ENCODE measurements around the gene GAS6.

The GAS6 gene

GRCh38 chr13:113819731-113820715 is 43.9 kb downstream of the GAS6 start:
- DNase-seq (ENCODE audit: low read depth in 2 of 2): no peak

- DNase-seq (ENCODE audit: low read depth in 2 of 2): no peak
These were observed 44.5 kb downstream of the GAS6 start for GRCh38 chr13:113819341-113819730.

- DNase-seq (ENCODE audit: low read depth in 2 of 2): no peak
These were observed 45.1 kb downstream of the GAS6 start for GRCh38 chr13:113818700-113819295.

GRCh38 chr13:113817860-113818691 is 45.8 kb downstream of the GAS6 start:
- DNase-seq (ENCODE audit: low read depth in 2 of 2): no peak

GRCh38 chr13:113816946-113817859 is 46.7 kb downstream of the GAS6 start:
- no peak for DNase-seq (ENCODE audit: low read depth in 2 of 2)

GRCh38 chr13:113816254-113816929 is 47.5 kb downstream of the GAS6 start:
- DNase-seq (ENCODE audit: low read depth in 2 of 2): no peak

- no peak for DNase-seq (ENCODE audit: low read depth in 2 of 2)
These were observed 48.5 kb downstream of the GAS6 start for GRCh38 chr13:113815151-113816058.

- DNase-seq (ENCODE audit: low read depth in 2 of 2): no peak
These were observed 49.4 kb downstream of the GAS6 start for GRCh38 chr13:113814435-113814821.

GRCh38 chr13:113813749-113814434 is 50.0 kb downstream of the GAS6 start:
- DNase-seq (ENCODE audit: low read depth in 2 of 2): no peak

GRCh38 chr13:113813070-113813748 is 50.7 kb downstream of the GAS6 start:
- no peak for DNase-seq (ENCODE audit: low read depth in 2 of 2)

GRCh38 chr13:113812178-113813040 is 51.5 kb downstream of the GAS6 start:
- no peak for DNase-seq (ENCODE audit: low read depth in 2 of 2)

- DNase-seq (ENCODE audit: low read depth in 2 of 2): no peak
These were observed 52.6 kb downstream of the GAS6 start for GRCh38 chr13:113811081-113811928.

- DNase-seq (ENCODE audit: low read depth in 2 of 2): no peak
These were observed 53.2 kb downstream of the GAS6 start for GRCh38 chr13:113810640-113811039.

- DNase-seq (ENCODE audit: low read depth in 2 of 2): no peak
These were observed 53.9 kb downstream of the GAS6 start for GRCh38 chr13:113809934-113810333.

GRCh38 chr13:113808058-113808834 is 55.6 kb downstream of the GAS6 start:
- DNase-seq (ENCODE audit: low read depth in 2 of 2): no peak

GRCh38 chr13:113806526-113806925 is 57.4 kb downstream of the GAS6 start:
- DNase-seq (ENCODE audit: low read depth in 2 of 2): no peak
